Peyer's patch (tissue), 4 donors: ENCODE data around the gene ANO2. TPM values are rescaled to one million over a fixed set of nuclear protein-coding genes. Genes with fewer than 3 reads are reported as not detected.

Experiments used
- DNase-seq, 3 donors: peaks; one replicate each; pipeline ENCODE4 v3.0.0-alpha.2; 2017 to 2019
- H3K27ac ChIP-seq, 4 donors: fragments of 200-600 bp; sonication (generic); one replicate each; pipeline ENCODE4 v1.5.1; 2016 to 2019
- H3K27me3 ChIP-seq, 2 donors: fragments of 200-600 bp; sonication (generic); one replicate each; pipeline ENCODE4 v1.5.1; 2019
- H3K36me3 ChIP-seq, 3 donors: fragments of 200-600 bp; sonication (generic); one replicate each; pipeline ENCODE4 v1.5.1; 2016 to 2019
- H3K4me1 ChIP-seq, 4 donors: fragments of 200-600 bp; sonication (generic); one replicate each; pipeline ENCODE4 v1.5.1; 2016 to 2019
- H3K4me3 ChIP-seq, 4 donors: fragments of 200-600 bp; sonication (generic); 1 replicate in 3 of 4; 2 replicates in 1 of 4; pipeline ENCODE4 v1.5.1; 2016 to 2019; ENCODE audit warnings: mild to moderate bottlenecking in 1 of 4
- H3K9me3 ChIP-seq, 4 donors: fragments of 200-600 bp; sonication (generic); one replicate each; pipeline ENCODE4 v1.5.1; 2016 to 2019; ENCODE audit warnings: mild to moderate bottlenecking in 1 of 4
- CTCF ChIP-seq, 6 experiments: fragments of 450-650 bp in 4 of 6; fragments of 200-600 bp in 2 of 6; sonication (generic) in 1 of 6; IDR thresholded peaks; one replicate each; pipeline ENCODE4 v1.5.1; 2017 to 2019; ENCODE audit warnings: antibody characterized with exemption in 6 of 6, mild to moderate bottlenecking in 3 of 6, moderate library complexity in 1 of 6
- POLR2A ChIP-seq, 2 donors: fragments of 450-650 bp; IDR thresholded peaks; one replicate each; pipeline ENCODE4 v1.5.1; 2017; ENCODE audit warnings: antibody characterized with exemption in 2 of 2, mild to moderate bottlenecking in 2 of 2, moderate library complexity in 2 of 2
- total RNA-seq, 4 donors: library from RNA; depleted of rRNA; stranded (reverse); fragments of >200 nt; gene quantifications; one replicate each; pipeline ENCODE4 v1.1.0, GENCODE V29; 2016

Gene ANO2
- total RNA-seq, 4 donors from 2014 or later: 0.53 to 23.9 (median 5.8) TPM

GRCh38 chr12:5778821-5779220 is 166.2 kb downstream of the ANO2 start:
- no peak for TF ChIP-seq CTCF (IDR thresholded peaks at IDR 0.05)
- TF ChIP-seq POLR2A (IDR thresholded peaks at IDR 0.05): no peak
- Histone ChIP-seq H3K36me3 (no peaks in the 10 kb centered on the region), H3K4me1 (no peaks in the 10 kb centered on the region), H3K27me3 (no peaks in the 10 kb centered on the region), H3K4me3 (no peak overlapping the region), H3K9me3 (no peaks in the 10 kb centered on the region), H3K27ac (no peak overlapping the region)
- no peak for DNase-seq

- Histone ChIP-seq H3K27ac (no peak overlapping the region), H3K27me3 (no peaks in the 10 kb centered on the region), H3K9me3 (no peaks in the 10 kb centered on the region), H3K36me3 (no peaks in the 10 kb centered on the region), H3K4me1 (no peaks in the 10 kb centered on the region), H3K4me3 (no peak overlapping the region)
- no peak for TF ChIP-seq CTCF (IDR thresholded peaks at IDR 0.05)
- TF ChIP-seq POLR2A (IDR thresholded peaks at IDR 0.05): no peak
- DNase-seq: no peak
Measured at GRCh38 chr12:5777451-5777850, 167.6 kb downstream of the ANO2 start.

DNA sequence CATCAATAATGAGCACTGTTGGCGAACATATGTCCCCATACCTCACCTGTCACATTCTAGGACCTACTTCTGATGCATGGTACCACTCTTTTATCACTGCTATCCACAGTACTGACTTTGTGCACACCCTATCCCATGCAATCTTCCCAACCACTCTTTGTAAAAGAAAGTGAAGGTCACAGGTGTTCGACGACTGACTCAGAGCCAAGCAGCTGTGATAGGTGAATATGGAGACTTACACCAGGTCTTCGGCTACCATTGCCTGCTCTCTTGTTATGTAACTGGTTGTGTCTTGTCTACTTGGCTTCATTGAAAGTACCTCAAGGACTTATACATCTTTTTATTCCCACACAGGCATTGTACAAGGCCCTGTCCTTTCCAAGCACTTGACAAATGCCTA is 169.0 kb downstream of the ANO2 start:
- no peaks in the 10 kb centered on the region for H3K36me3 ChIP-seq
- H3K9me3 ChIP-seq: no peaks in the 10 kb centered on the region
- no peak for DNase-seq
- no peak overlapping the region for H3K27ac ChIP-seq
- TF ChIP-seq POLR2A (IDR thresholded peaks at IDR 0.05) (no peak), CTCF (IDR thresholded peaks at IDR 0.05) (no peak)
- H3K4me3 ChIP-seq: no peak overlapping the region
- H3K4me1 ChIP-seq: no peaks in the 10 kb centered on the region
- H3K27me3 ChIP-seq: no peaks in the 10 kb centered on the region

DNA sequence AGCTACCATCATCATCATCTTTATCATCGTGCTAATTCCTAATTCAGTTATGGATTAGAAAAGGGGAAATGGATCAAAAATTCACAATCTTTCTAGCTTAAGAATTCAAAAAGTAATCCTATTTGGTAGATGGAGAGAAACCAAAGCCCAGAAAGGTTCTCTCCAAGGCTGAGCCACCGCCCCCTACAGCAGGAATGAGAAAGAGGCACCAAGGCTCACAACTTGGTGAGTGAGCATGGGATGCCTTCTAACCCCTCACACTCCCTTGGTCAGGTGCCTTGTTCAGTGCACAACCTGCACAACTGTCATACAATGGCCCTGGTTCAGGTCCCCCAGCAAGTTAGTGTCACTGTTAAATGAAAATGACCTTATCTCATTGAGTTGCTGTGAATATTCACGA is 171.5 kb downstream of the ANO2 start:
- no peaks in the 10 kb centered on the region for H3K9me3 ChIP-seq
- no peaks in the 10 kb centered on the region for H3K36me3 ChIP-seq
- H3K4me1 ChIP-seq: peaks cover 0 to 7% (median 0%) of the 10 kb centered on the region in 4 donors
- H3K27me3 ChIP-seq: no peaks in the 10 kb centered on the region
- no peak for TF ChIP-seq CTCF (IDR thresholded peaks at IDR 0.05)
- no peak for TF ChIP-seq POLR2A (IDR thresholded peaks at IDR 0.05)
- no peak overlapping the region for H3K4me3 ChIP-seq
- H3K27ac ChIP-seq: no peak overlapping the region
- DNase-seq: no peak

- H3K9me3 ChIP-seq: no peaks in the 10 kb centered on the region
- no peaks in the 10 kb centered on the region for H3K27me3 ChIP-seq
- H3K27ac ChIP-seq: no peak overlapping the region
- peaks cover 0 to 7% (median 0%) of the 10 kb centered on the region in 4 donors for H3K4me1 ChIP-seq
- no peaks in the 10 kb centered on the region for H3K36me3 ChIP-seq
- H3K4me3 ChIP-seq: no peak overlapping the region
- DNase-seq: no peak
- no peak for TF ChIP-seq POLR2A (IDR thresholded peaks at IDR 0.05)
Measured at GRCh38 chr12:5771756-5772155, 173.3 kb downstream of the ANO2 start.

DNA sequence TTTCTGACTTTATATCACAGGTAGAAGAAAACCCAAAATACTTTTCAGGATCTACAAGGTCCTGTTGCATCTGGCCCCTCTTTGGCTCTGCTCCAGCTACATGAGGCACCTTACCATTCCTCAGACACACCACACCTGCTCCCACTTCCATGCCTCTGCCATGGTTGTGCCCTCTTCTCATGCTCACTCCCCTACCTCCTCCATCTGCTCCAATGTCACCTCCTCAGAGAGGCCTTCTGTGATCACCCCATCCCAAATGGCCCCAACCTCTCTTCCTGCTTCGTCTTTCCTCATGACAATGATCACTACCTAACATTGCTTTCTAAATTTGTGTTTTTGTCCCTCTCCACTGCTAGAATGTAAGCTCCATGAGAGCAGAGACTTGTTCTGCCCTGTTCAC is 174.3 kb downstream of the ANO2 start:
- no peak for DNase-seq
- H3K9me3 ChIP-seq: no peaks in the 10 kb centered on the region
- H3K27me3 ChIP-seq: no peaks in the 10 kb centered on the region
- TF ChIP-seq CTCF (IDR thresholded peaks at IDR 0.05): no peak
- no peak for TF ChIP-seq POLR2A (IDR thresholded peaks at IDR 0.05)
- H3K27ac ChIP-seq: no peak overlapping the region
- no peaks in the 10 kb centered on the region for H3K36me3 ChIP-seq
- peaks cover 0 to 7% (median 0%) of the 10 kb centered on the region in 4 donors for H3K4me1 ChIP-seq
- H3K4me3 ChIP-seq: no peak overlapping the region
